Measurements from ENCODE around the gene HIPK4.
"Not testable (repeated sequence)": the region's sequence is repeated elsewhere in the genome, so short reads cannot be mapped to it uniquely, and the experiment has no call there.

The HIPK4 gene

DNA sequence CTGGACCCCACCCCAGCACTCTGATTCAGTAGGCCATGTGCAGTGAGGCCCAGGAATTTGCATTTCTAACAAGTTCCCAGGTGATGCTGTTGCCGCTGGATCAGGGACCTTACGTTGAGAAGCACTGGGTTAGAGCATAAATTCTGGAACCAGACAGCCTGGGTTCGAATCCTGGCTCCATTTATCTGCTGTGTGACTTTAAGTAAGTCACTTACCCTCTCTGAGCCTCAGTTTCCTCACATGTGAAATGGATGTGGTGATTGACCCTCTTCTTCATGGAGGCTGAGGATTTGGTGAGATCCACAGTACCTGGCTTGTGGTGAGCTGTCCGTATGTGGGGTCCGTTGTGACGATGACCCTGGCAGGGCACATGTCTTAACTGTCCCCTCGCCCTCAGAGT lies 15.9 kb downstream of the HIPK4 start:
- no peak overlapping the region for H3K4me3 ChIP-seq (ENCODE audit: low read depth, low read length)
- no peak for DNase-seq (ENCODE audit: low read depth)
- in situ Hi-C loops (cut with HindIII; ENCODE audit: low sequenced_read_pairs) = no loop called here
- TF ChIP-seq, protein P1, sequence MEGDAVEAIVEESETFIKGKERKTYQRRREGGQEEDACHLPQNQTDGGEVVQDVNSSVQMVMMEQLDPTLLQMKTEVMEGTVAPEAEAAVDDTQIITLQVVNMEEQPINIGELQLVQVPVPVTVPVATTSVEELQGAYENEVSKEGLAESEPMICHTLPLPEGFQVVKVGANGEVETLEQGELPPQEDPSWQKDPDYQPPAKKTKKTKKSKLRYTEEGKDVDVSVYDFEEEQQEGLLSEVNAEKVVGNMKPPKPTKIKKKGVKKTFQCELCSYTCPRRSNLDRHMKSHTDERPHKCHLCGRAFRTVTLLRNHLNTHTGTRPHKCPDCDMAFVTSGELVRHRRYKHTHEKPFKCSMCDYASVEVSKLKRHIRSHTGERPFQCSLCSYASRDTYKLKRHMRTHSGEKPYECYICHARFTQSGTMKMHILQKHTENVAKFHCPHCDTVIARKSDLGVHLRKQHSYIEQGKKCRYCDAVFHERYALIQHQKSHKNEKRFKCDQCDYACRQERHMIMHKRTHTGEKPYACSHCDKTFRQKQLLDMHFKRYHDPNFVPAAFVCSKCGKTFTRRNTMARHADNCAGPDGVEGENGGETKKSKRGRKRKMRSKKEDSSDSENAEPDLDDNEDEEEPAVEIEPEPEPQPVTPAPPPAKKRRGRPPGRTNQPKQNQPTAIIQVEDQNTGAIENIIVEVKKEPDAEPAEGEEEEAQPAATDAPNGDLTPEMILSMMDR (IDR thresholded peaks at IDR 0.05; ENCODE audit: low read depth, low read length, missing control alignments) = no peak

DNA sequence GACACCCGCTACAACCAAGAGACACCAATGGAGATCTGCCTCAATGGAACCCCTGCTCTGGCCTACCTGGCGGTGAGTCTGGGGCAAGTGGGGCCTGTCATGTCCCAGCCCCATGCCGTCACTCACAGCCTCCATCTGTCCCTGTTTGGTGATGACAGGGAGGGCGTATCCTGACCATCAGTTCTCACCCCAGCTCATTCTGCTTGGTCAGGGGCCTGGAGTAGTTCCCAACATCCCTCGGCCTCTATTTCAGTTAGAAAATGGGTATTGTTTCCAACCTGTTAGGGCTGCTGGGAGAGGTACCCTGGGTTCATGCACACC lies 18.2 kb downstream of the HIPK4 start:
- no peak for DNase-seq (ENCODE audit: low read depth)
- TF ChIP-seq, protein P1 (IDR thresholded peaks at IDR 0.05; ENCODE audit: low read depth, low read length, missing control alignments) = no peak
- in situ Hi-C loops (cut with HindIII; ENCODE audit: low sequenced_read_pairs) = no loop called here
- no peak overlapping the region for H3K4me3 ChIP-seq (ENCODE audit: low read depth, low read length)

DNA sequence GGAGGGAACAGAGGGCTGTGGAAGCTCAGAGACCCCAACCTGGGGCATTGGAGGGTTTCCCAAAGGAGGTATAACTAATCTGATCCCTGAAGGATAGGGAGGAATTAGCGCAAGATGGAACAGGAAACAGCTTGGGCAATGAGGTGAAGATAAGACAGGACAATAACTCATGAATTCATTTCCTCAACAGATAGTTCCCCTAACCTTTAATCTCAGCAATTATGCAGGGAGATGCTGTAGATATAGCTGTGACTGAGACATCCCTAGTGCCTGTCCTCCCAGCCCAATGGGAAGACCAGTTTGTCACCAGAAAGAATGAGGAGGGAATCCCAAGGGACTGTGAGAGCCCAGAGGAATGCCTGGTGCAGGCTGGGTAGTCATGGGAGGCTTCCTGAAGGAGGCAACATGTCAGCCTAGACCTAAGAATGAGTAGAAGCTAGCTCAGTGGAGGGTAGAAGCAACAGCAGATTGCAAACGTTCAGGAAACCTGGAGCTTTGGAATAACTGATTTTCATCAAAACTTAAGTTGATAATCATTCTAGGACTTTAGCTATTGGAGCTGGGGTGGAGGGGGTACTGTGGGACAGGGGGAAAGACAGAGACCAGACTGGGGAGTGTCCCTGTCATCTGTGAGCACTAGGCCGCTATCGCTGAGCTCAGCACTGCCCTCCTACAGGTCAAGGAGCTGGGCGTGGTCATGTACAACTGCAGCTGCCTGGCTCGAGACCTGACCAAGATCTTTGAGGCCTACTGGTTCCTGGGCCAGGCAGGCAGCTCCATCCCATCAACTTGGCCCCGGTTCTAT lies 18.8 kb downstream of the HIPK4 start:
- in situ Hi-C loops (cut with HindIII; ENCODE audit: low sequenced_read_pairs) = no loop called here
- no peak for DNase-seq (ENCODE audit: low read depth)
- no peak overlapping the region for H3K4me3 ChIP-seq (ENCODE audit: low read depth, low read length)
- TF ChIP-seq, protein P1 (IDR thresholded peaks at IDR 0.05; ENCODE audit: low read depth, low read length, missing control alignments) = no peak

DNA sequence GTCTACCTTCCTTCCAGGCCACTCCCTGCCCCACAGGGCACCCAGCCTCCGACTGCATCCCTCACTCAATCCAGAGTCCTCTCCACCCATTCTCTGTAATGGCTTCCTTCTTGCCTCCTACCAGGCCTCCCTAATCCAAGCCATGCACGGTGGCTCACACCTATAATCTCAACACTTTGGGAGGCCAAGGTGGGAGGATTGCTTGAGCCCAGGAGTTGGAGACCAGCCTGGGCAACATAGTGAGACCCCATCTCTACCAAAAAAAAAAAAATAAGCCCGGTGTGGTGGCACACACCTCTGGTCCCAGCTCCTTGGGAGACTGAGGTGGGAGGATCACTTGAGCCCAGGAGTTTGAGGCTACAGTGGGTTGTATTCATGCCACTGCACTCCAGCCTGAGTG lies 19.7 kb downstream of the HIPK4 start:
- in situ Hi-C loops (cut with HindIII; ENCODE audit: low sequenced_read_pairs); DNase-seq (ENCODE audit: low read depth); H3K4me3 ChIP-seq (ENCODE audit: low read depth, low read length): not testable (repeated sequence)

DNA sequence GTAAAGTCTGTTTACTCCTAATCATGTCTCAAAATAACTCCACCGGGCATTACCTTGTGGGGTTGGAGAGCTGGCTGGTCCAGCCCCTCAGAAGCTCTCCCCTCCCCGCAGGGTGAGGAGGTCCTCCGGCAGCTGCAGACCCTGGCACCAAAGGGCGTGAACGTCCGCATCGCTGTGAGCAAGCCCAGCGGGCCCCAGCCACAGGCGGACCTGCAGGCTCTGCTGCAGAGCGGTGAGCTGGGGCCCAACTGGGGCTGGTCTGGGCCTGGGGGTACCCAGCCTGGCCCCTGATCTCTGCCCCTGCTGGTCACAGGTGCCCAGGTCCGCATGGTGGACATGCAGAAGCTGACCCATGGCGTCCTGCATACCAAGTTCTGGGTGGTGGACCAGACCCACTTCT lies 20.2 kb downstream of the HIPK4 start:
- no peak for DNase-seq (ENCODE audit: low read depth)
- in situ Hi-C loops (cut with HindIII; ENCODE audit: low sequenced_read_pairs) = no loop called here
- TF ChIP-seq, protein P1 (IDR thresholded peaks at IDR 0.05; ENCODE audit: low read depth, low read length, missing control alignments) = no peak
- H3K4me3 ChIP-seq (ENCODE audit: low read depth, low read length) = no peak overlapping the region

DNA sequence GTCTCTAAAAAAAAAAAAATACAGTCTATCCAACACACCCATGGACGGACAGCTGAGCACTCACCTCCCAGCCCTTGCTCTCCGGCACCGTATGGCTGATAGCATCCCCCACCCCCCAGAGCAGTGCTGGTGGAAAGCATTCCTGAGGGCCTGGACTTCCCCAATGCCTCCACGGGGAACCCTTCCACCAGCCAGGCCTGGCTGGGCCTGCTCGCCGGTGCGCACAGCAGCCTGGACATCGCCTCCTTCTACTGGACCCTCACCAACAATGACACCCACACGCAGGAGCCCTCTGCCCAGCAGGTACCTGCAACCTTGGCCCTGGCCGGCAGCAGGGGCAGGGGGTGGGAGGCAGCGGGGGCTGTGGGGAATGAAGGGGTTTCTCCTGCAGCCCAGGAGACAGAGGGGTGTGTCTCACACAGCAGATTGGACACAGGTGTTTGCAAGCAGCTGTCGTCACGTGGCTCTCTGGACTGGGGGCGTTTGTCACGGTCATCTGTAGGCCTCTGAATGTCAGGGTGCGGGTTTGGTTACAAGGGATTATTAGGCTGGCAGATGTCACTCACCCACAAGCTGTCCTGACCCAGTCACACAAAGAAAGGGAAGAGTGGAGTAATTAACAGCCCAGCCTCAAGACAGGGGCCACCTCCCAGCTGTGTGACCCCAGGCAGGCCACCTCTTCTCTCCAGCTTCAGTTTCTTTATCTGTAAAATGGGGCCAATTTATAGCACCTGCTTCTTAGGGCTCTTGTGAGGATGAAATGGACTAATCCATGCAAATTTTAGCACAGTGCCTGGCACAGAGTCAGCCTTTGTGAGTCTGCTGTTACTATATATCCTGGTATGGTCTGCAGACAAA lies 22.2 kb downstream of the HIPK4 start:
- TF ChIP-seq, protein P1 (IDR thresholded peaks at IDR 0.05; ENCODE audit: low read depth, low read length, missing control alignments) = no peak
- no peak overlapping the region for H3K4me3 ChIP-seq (ENCODE audit: low read depth, low read length)
- in situ Hi-C loops (cut with HindIII; ENCODE audit: low sequenced_read_pairs) = no loop called here
- DNase-seq (ENCODE audit: low read depth) = no peak

Measured in astrocyte of the cerebellum (primary cell).